H1 (cell line): ENCODE results near the gene SENP7. TPM values are rescaled to one million over a fixed set of nuclear protein-coding genes. Genes with fewer than 3 reads are reported as not detected.

Experiments
- CTCF ChIA-PET: fragments of 300-600 bp; sonication (Branson Sonifier 250); formaldehyde crosslinking; loops from one replicate; lab custom pipeline; 2021; ENCODE audit not compliant: partially characterized antibody; lab: Charles Lee
- POLR2A ChIA-PET: fragments of 300-600 bp; sonication (Branson Sonifier 250); formaldehyde crosslinking; loops from one replicate; lab custom pipeline; 2021; ENCODE audit warnings: inconsistent platforms; ENCODE audit not compliant: partially characterized antibody; lab: Charles Lee
- DNase-seq, 2 experiments: peaks; one replicate each; pipeline versions ENCODE4 v3.0.0 to v3.0.0-alpha.2; 2010 to 2022; ENCODE audit warnings: low spot score in 2 of 2, low read depth in 1 of 2, mixed read lengths in 1 of 2
- FAIRE-seq: peaks from 2 replicates; lab custom pipeline; 2011; peaks lifted over from hg19 to GRCh38; lab: Jason Lieb, UNC
- H2AFZ ChIP-seq: 2 replicates; pipeline ENCODE4 v1.8.1; 2012; ENCODE audit warnings: low read length, inconsistent platforms
- H2AK5ac ChIP-seq: 2 replicates; pipeline ENCODE4 v1.6.1; 2013; ENCODE audit warnings: low read depth, low read length
- H2BK120ac ChIP-seq: replicated peaks from 2 replicates; pipeline ENCODE3; 2013; ENCODE audit warnings: low read depth, low read length, inconsistent platforms
- H2BK12ac ChIP-seq: 2 replicates; pipeline ENCODE4 v1.6.1; 2013; ENCODE audit warnings: low read depth, low read length
- H2BK15ac ChIP-seq: 2 replicates; pipeline ENCODE4 v1.6.1; 2013; ENCODE audit warnings: low read length
- H2BK20ac ChIP-seq: 2 replicates; pipeline ENCODE4 v1.6.1; 2013; ENCODE audit warnings: low read length
- H2BK5ac ChIP-seq: 2 replicates; pipeline ENCODE4 v1.6.1; 2013; ENCODE audit warnings: low read depth, low read length
- H3K14ac ChIP-seq: 2 replicates; pipeline ENCODE4 v1.6.1; 2013; ENCODE audit warnings: inconsistent platforms; ENCODE audit not compliant: insufficient read length
- H3K18ac ChIP-seq: 2 replicates; pipeline ENCODE4 v1.6.1; 2013; ENCODE audit warnings: low read length; ENCODE audit errors: extremely low read depth
- H3K23ac ChIP-seq: 2 replicates; pipeline ENCODE4 v1.6.1; 2013; ENCODE audit warnings: inconsistent platforms; ENCODE audit not compliant: insufficient read length
- H3K23me2 ChIP-seq: 2 replicates; pipeline ENCODE4 v1.6.1; 2013; ENCODE audit warnings: low read depth, low read length
- H3K27ac ChIP-seq: 2 replicates; pipeline ENCODE4 v1.6.1; 2011; ENCODE audit warnings: low read depth, low read length, inconsistent platforms
- H3K27me3 ChIP-seq, 4 experiments: replicated peaks in 1 of 4; 1 replicate in 1 of 4; 2 replicates in 3 of 4; pipeline versions ENCODE4 v1.6.1 to v1.8.1; 2011 to 2013; ENCODE audit warnings: low read length in 3 of 4, mild to moderate bottlenecking in 3 of 4, inconsistent platforms in 2 of 4, mixed read lengths in 2 of 4, moderate library complexity in 1 of 4; ENCODE audit not compliant: control insufficient read depth in 3 of 4, insufficient read depth in 3 of 4; ENCODE audit errors: extremely low read depth in 1 of 4
- H3K36me3 ChIP-seq, 4 experiments: 2 replicates each; pipeline versions ENCODE4 v1.6.1 to v1.8.1; 2011 to 2013; ENCODE audit warnings: mild to moderate bottlenecking in 4 of 4, low read length in 3 of 4, moderate library complexity in 2 of 4, control low read depth in 1 of 4, inconsistent platforms in 1 of 4; ENCODE audit not compliant: insufficient read depth in 4 of 4, control insufficient read depth in 2 of 4
- H3K4ac ChIP-seq: replicated peaks from 2 replicates; pipeline ENCODE3; 2013; ENCODE audit warnings: low read length, low read depth, mixed read lengths, inconsistent platforms; ENCODE audit not compliant: insufficient read length
- H3K4me1 ChIP-seq, 4 experiments: replicated peaks in 1 of 4; 1 replicate in 1 of 4; 2 replicates in 3 of 4; pipeline versions ENCODE4 v1.6.1 to v1.8.1; 2011 to 2013; ENCODE audit warnings: low read length in 3 of 4, inconsistent platforms in 2 of 4, mixed read lengths in 1 of 4; ENCODE audit not compliant: insufficient read depth in 4 of 4, control insufficient read depth in 3 of 4
- H3K4me2 ChIP-seq, 2 experiments: 2 replicates each; pipeline versions ENCODE4 v1.6.1 to v1.8.1; 2011 to 2013; ENCODE audit warnings: low read depth in 2 of 2, low read length in 2 of 2, control low read depth in 1 of 2, inconsistent platforms in 1 of 2, mild to moderate bottlenecking in 1 of 2; ENCODE audit not compliant: insufficient read depth in 1 of 2
- H3K4me3 ChIP-seq, 4 experiments: fragments of 200-600, 300-600 bp in 1 of 4; sonication (generic), shearing (Covaris generic), sonication (Bioruptor Twin) in 1 of 4; 2 replicates each; pipeline versions ENCODE4 v1.5.1 to v1.8.1; 2011 to 2016; ENCODE audit warnings: low read length in 4 of 4, low read depth in 3 of 4, control low read depth in 2 of 4, inconsistent platforms in 2 of 4, mild to moderate bottlenecking in 2 of 4, mixed read lengths in 1 of 4, moderate library complexity in 1 of 4; ENCODE audit not compliant: insufficient read depth in 2 of 4; ENCODE audit errors: extremely low read depth in 1 of 4
- H3K56ac ChIP-seq: replicated peaks from 2 replicates; pipeline ENCODE3; 2013; ENCODE audit warnings: low read depth, mild to moderate bottlenecking, mixed read lengths, low read length, inconsistent platforms; ENCODE audit not compliant: insufficient read length
- H3K79me1 ChIP-seq: 2 replicates; pipeline ENCODE4 v1.6.1; 2013; ENCODE audit warnings: low read depth, low read length, control low read depth
- H3K79me2 ChIP-seq, 2 experiments: 2 replicates each; pipeline versions ENCODE4 v1.6.1 to v1.8.1; 2012 to 2013; ENCODE audit warnings: low read length in 2 of 2, mild to moderate bottlenecking in 2 of 2, inconsistent platforms in 1 of 2; ENCODE audit not compliant: insufficient read depth in 2 of 2, control insufficient read depth in 1 of 2
- H3K9ac ChIP-seq, 4 experiments: replicated peaks in 1 of 4; 1 replicate in 1 of 4; 2 replicates in 3 of 4; pipeline versions ENCODE4 v1.6.1 to v1.8.1; 2011 to 2013; ENCODE audit warnings: low read depth in 3 of 4, low read length in 3 of 4, control low read depth in 2 of 4, mild to moderate bottlenecking in 2 of 4, moderate library complexity in 2 of 4, inconsistent platforms in 1 of 4; ENCODE audit errors: extremely low read depth in 1 of 4
- H3K9me3 ChIP-seq, 2 experiments: 2 replicates each; pipeline versions ENCODE4 v1.6.1 to v1.8.1; 2012 to 2013; ENCODE audit warnings: mild to moderate bottlenecking in 2 of 2, moderate library complexity in 2 of 2, control low read depth in 1 of 2, inconsistent platforms in 1 of 2, low read depth in 1 of 2, low read length in 1 of 2, mixed read lengths in 1 of 2; ENCODE audit not compliant: insufficient read depth in 2 of 2
- H4K20me1 ChIP-seq, 2 experiments: replicated peaks in 1 of 2; 2 replicates each; pipeline versions ENCODE3 to v1.8.1; 2011 to 2013; ENCODE audit warnings: inconsistent platforms in 2 of 2, low read length in 2 of 2, mild to moderate bottlenecking in 1 of 2; ENCODE audit not compliant: insufficient read depth in 2 of 2, control insufficient read depth in 1 of 2
- H4K5ac ChIP-seq: 2 replicates; pipeline ENCODE4 v1.6.1; 2013; ENCODE audit warnings: low read length, low read depth, mixed read lengths, inconsistent platforms; ENCODE audit not compliant: insufficient read length
- H4K8ac ChIP-seq: 2 replicates; pipeline ENCODE4 v1.8.0; 2013; ENCODE audit warnings: mild to moderate bottlenecking, moderate library complexity, low read length, inconsistent platforms; ENCODE audit not compliant: insufficient read depth; ENCODE audit errors: extremely low read depth
- H4K91ac ChIP-seq: replicated peaks from 2 replicates; pipeline ENCODE3; 2013; ENCODE audit warnings: low read length, mixed read lengths, inconsistent platforms; ENCODE audit not compliant: insufficient read length
- ATF2 ChIP-seq: IDR thresholded peaks from 2 replicates; pipeline ENCODE4 v1.6.1; 2012; ENCODE audit warnings: low read length, inconsistent platforms
- EGR1 ChIP-seq: IDR thresholded peaks from 2 replicates; pipeline ENCODE4 v1.6.1; 2011; ENCODE audit warnings: low read depth, low read length, borderline replicate concordance
- KDM5A ChIP-seq: fragments of 200-600 bp; IDR thresholded peaks from 2 replicates; pipeline ENCODE4 v1.7.1; 2012; ENCODE audit warnings: mild to moderate bottlenecking, low read length, inconsistent platforms, mixed read lengths
- POLR2AphosphoS5 ChIP-seq: IDR thresholded peaks from 2 replicates; pipeline ENCODE4 v1.6.1; 2011; ENCODE audit warnings: low read depth, low read length
- WGBS, 2 experiments: shearing (Covaris generic) in 1 of 2; methylation state at CpG; one replicate each; pipeline versions ENCODE4 v1.1.6 to v1.1.7; 2013 to 2015; ENCODE audit warnings: low lambda C conversion rate in 2 of 2, mixed read lengths in 2 of 2, inconsistent platforms in 1 of 2, low coverage in 1 of 2, missing lambda C conversion rate in 1 of 2; ENCODE audit not compliant: insufficient replicate concordance in 2 of 2, insufficient coverage in 1 of 2, insufficient read length in 1 of 2; ENCODE audit errors: extremely low coverage in 1 of 2, missing lambda C conversion rate in 1 of 2; 5-methylcytosine and 5-hydroxymethylcytosine counted together
- polyA plus RNA-seq, 7 experiments: library from polyadenylated mRNA; depleted of rRNA in 3 of 7; stranded (reverse) in 5 of 7; unstranded in 2 of 7; fragments of >200 nt in 5 of 7; fragments of 200-250 nt in 2 of 7; gene quantifications; 1 replicate in 5 of 7; 2 replicates in 1 of 7; 4 replicates in 1 of 7; pipeline versions ENCODE4 v1.2.1 to v1.2.3, GENCODE V29; 2011 to 2013; ENCODE audit warnings: missing spikeins in 2 of 7, mixed read lengths in 2 of 7
- total RNA-seq: library from RNA; stranded (reverse); fragmentation: NEBNext Ultra II Directional; extraction: Animal tissue kit (Norgen Biotek cat#: 25700); gene quantifications from 2 replicates; pipeline ENCODE4 v1.2.1, GENCODE V29; 2021

Gene SENP7
- total and polyA plus RNA-seq, 2 of the 8 experiments (the other 6 are each of a cell fraction or from before 2014, with no cell fraction given), result 2.8 to 7.8 TPM

GRCh38 chr3:101418851-101419250, 94.2 kb downstream of the SENP7 start:
- POLR2A ChIA-PET, result no interaction called here
- FAIRE-seq, result no peak
- TF ChIP-seq EGR1 (no peak), KDM5A (no peak), POLR2AphosphoS5 (no peak), ATF2 (no peak)

More at GRCh38 chr3:101418851-101419250, 94.2 kb downstream of the SENP7 start:
- no peak overlapping the region for H4K8ac ChIP-seq
- H2BK20ac ChIP-seq, result no peak overlapping the region
- no peak overlapping the region for H3K14ac ChIP-seq
- peaks cover 4 to 5% of the 10 kb centered on the region in 2 experiments; a peak in 3 of 4 replicates for H3K9me3 ChIP-seq
- H3K79me1 ChIP-seq, result no peaks in the 10 kb centered on the region
- H3K18ac ChIP-seq, result no peak overlapping the region
- H3K27me3 ChIP-seq, result no peaks in the 10 kb centered on the region
- no peak overlapping the region for H2BK120ac ChIP-seq
- no peak overlapping the region for H2BK15ac ChIP-seq
- no peak for DNase-seq
- no peak overlapping the region for H2BK12ac ChIP-seq
- H2AK5ac ChIP-seq, result no peak overlapping the region
- no peak overlapping the region for H3K23ac ChIP-seq
- no peaks in the 10 kb centered on the region for H3K4me1 ChIP-seq
- no peak overlapping the region for H3K9ac ChIP-seq
- no peak overlapping the region for H3K4ac ChIP-seq
- no peaks in the 10 kb centered on the region for H4K20me1 ChIP-seq
- no peaks in the 10 kb centered on the region for H3K79me2 ChIP-seq
- no peak overlapping the region for H4K5ac ChIP-seq
- H3K4me2 ChIP-seq, result no peak overlapping the region
- H4K91ac ChIP-seq, result no peak overlapping the region
- CTCF ChIA-PET, result interaction anchor here (0.6 kb wide), 1 partner anchor 165 kb away, joined by 3 read pairs; no protein-coding TSS in a partner anchor
- no peak overlapping the region for H2AFZ ChIP-seq
- no peak overlapping the region for H3K27ac ChIP-seq
- H3K36me3 ChIP-seq, result no peaks in the 10 kb centered on the region; a peak in 1 of 8 replicates
- no peak overlapping the region for H2BK5ac ChIP-seq
- H3K23me2 ChIP-seq, result no peaks in the 10 kb centered on the region
- 87% methylated on average over 1 of the region's 1 CpG; no CpG with 5 or more reads in 1 of the 2 experiments for WGBS, 2 experiments
- H3K4me3 ChIP-seq, result no peak overlapping the region
- no peak overlapping the region for H3K56ac ChIP-seq
